Islet of Langerhans (tissue), 1 donor: Measurements from ENCODE around the gene PRDM16.
"Not testable (repeated sequence)": the region's sequence is repeated elsewhere in the genome, so short reads cannot be mapped to it uniquely, and the experiment has no call there.

Experiments
- FAIRE-seq: peaks from one replicate; lab custom pipeline; 2011; peaks lifted over from hg19 to GRCh38; lab: Jason Lieb, UNC

PRDM16 gene

GRCh38 chr1:3082571-3083516 lies 13.8 kb downstream of the PRDM16 start:
- FAIRE-seq: no peak

GRCh38 chr1:3084154-3084553 lies 15.2 kb downstream of the PRDM16 start:
- no peak for FAIRE-seq

- FAIRE-seq: no peak
These were observed 15.7 kb downstream of the PRDM16 start for GRCh38 chr1:3084726-3085125.

GRCh38 chr1:3085721-3086120 lies 16.7 kb downstream of the PRDM16 start:
- no peak for FAIRE-seq

- FAIRE-seq: no peak
These were observed 17.4 kb downstream of the PRDM16 start for GRCh38 chr1:3086272-3086974.

GRCh38 chr1:3087049-3087448 lies 18.0 kb downstream of the PRDM16 start:
- FAIRE-seq: no peak

- FAIRE-seq: not testable (repeated sequence)
These were observed 19.1 kb downstream of the PRDM16 start for GRCh38 chr1:3087946-3088668.

- FAIRE-seq: no peak
These were observed 20.5 kb downstream of the PRDM16 start for GRCh38 chr1:3089490-3089889.

- FAIRE-seq: no peak
These were observed 22.3 kb downstream of the PRDM16 start for GRCh38 chr1:3091334-3091733.

- no peak for FAIRE-seq
These were observed 23.5 kb downstream of the PRDM16 start for GRCh38 chr1:3092530-3092929.

GRCh38 chr1:3093898-3094626 lies 25.1 kb downstream of the PRDM16 start:
- no peak for FAIRE-seq

- FAIRE-seq: no peak
These were observed 26.1 kb downstream of the PRDM16 start for GRCh38 chr1:3094863-3095780.

- FAIRE-seq: no peak
These were observed 27.3 kb downstream of the PRDM16 start for GRCh38 chr1:3096345-3096744.

GRCh38 chr1:3097231-3097630 lies 28.2 kb downstream of the PRDM16 start:
- FAIRE-seq: no peak

GRCh38 chr1:3097861-3098260 lies 28.9 kb downstream of the PRDM16 start:
- no peak for FAIRE-seq

- FAIRE-seq: no peak
These were observed 30.9 kb downstream of the PRDM16 start for GRCh38 chr1:3099861-3100260.

GRCh38 chr1:3101124-3101939 lies 32.3 kb downstream of the PRDM16 start:
- FAIRE-seq: no peak

GRCh38 chr1:3102641-3103040 lies 33.6 kb downstream of the PRDM16 start:
- FAIRE-seq: no peak

GRCh38 chr1:3103967-3104677 lies 35.1 kb downstream of the PRDM16 start:
- FAIRE-seq: no peak
